Calu3 (cell line): ENCODE data around the gene B9D1. TPM values are rescaled to one million over a fixed set of nuclear protein-coding genes. Genes with fewer than 3 reads are reported as not detected.
A peak's percentile ranks its signal among the peaks of the same experiment; 100 is the strongest.

ENCODE experiments used
- BruUV-seq: library from RNA; stranded (reverse); fragments of 400-500 nt; replicated peaks from 2 replicates; lab custom pipeline; 2021; lab: Mats Ljungman, UMichigan
- CTCF ChIA-PET: fragments of 300-600 bp; sonication (Branson Sonifier 250); formaldehyde crosslinking; loops from one replicate; lab custom pipeline; 2022; ENCODE audit warnings: antibody characterized with exemption; lab: Charles Lee
- DNase-seq: peaks from one replicate; pipeline ENCODE4 v3.0.0; 2022
- H3K27ac Mint-ChIP-seq: one replicate; pipeline ENCODE4 v1.8.0; 2022; ENCODE audit warnings: mixed read lengths; ENCODE audit not compliant: unreplicated experiment
- H3K27me3 Mint-ChIP-seq: one replicate; pipeline ENCODE4 v1.8.0; 2022; ENCODE audit warnings: mixed read lengths; ENCODE audit not compliant: unreplicated experiment
- H3K36me3 Mint-ChIP-seq: one replicate; pipeline ENCODE4 v1.8.0; 2022; ENCODE audit warnings: mild to moderate bottlenecking, moderate library complexity, mixed read lengths; ENCODE audit not compliant: insufficient read depth, unreplicated experiment
- H3K4me1 Mint-ChIP-seq: one replicate; pipeline ENCODE4 v1.8.0; 2022; ENCODE audit warnings: mild to moderate bottlenecking, low read depth, mixed read lengths; ENCODE audit not compliant: unreplicated experiment
- H3K4me3 Mint-ChIP-seq: one replicate; pipeline ENCODE4 v1.8.0; 2022; ENCODE audit warnings: mild to moderate bottlenecking, low read depth, moderate library complexity, mixed read lengths; ENCODE audit not compliant: unreplicated experiment
- H3K9me3 Mint-ChIP-seq: one replicate; pipeline ENCODE4 v1.8.0; 2022; ENCODE audit warnings: low read depth, mixed read lengths; ENCODE audit not compliant: unreplicated experiment
- CTCF ChIP-seq: fragments of 200-600 bp; IDR thresholded peaks from one replicate; pipeline ENCODE4 v1.8.0; 2022; ENCODE audit warnings: antibody characterized with exemption; ENCODE audit not compliant: unreplicated experiment
- intact Hi-C: fragments of 100-400 bp; cut with micrococcal nuclease; formaldehyde crosslinking; loops from one replicate; pipeline ENCODE4 v1.10.0; 2022; ENCODE audit not compliant: unreplicated experiment
- total RNA-seq: library from RNA; stranded (reverse); gene quantifications from 2 replicates; pipeline ENCODE4 v1.2.3, GENCODE V29; 2022

B9D1 gene
- total RNA-seq, 1 experiment from 2014 or later, result 14.1 TPM

DNA sequence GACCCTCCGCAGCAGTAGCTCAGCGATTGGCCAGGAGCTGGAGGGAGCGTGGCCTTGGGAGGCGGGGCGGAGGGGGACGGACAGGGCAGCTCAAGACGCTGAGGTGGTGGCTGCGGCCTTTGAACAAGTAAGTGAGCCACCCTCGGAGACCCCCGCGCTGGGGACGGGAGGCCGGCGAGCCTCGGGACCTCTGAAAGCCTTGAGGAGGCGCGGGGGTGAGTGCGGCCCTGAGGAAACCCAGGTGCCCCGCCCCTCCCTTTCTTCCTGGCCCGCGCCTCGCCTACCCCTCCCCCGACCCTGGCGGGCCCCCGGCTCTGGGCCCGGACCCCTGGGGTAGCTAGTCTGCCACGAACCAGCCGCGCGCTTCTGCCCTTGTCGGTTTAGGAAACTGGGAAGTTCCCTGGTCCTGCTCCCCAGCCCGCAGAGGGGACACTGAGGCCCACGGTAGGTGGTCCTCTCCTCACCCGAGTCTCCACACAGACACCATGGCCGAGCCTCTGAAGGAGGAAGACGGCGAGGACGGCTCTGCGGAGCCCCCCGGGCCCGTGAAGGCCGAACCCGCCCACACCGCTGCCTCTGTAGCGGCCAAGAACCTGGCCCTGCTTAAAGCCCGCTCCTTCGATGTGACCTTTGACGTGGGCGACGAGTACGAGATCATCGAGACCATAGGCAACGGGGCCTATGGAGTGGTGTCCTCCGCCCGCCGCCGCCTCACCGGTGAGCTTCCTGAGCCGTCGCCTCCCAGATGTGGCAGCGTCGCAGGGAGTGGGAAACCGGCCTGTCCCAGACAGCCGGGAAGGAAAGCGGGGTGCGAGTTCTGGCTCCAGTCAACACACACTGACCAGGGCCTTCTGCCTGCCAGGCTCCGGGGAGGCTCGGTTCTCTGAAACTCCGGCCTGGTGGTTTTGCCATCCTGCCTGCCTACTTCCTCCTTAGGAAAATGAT is 16.2 kb upstream of the B9D1 start, which contains the start of gene MAPK7:
Gene MAPK7, plus strand, starts transcription at position 83 of the 945 bp plus-strand sequence. Its CDS starts 403 bp downstream, at position 486.
- no peak for TF ChIP-seq CTCF
- no peaks in the 10 kb centered on the region for H3K9me3 Mint-ChIP-seq
- no peaks in the 10 kb centered on the region for H3K4me1 Mint-ChIP-seq
- peak within 1 kb of the TSS; percentile 82 for H3K27ac Mint-ChIP-seq
- intact Hi-C loops, result no loop called here
- H3K36me3 Mint-ChIP-seq, result peaks cover 40% of the 10 kb centered on the region
- H3K27me3 Mint-ChIP-seq, result no peaks in the 10 kb centered on the region
- no TSS peak for BruUV-seq
- DNase-seq, result no peak
- CTCF ChIA-PET, result interaction anchor here (0.6 to 1.4 kb wide), 3 partner anchors 13 to 384 kb away, joined by 3 to 6 read pairs (median 4); partner anchors contain the start of gene B9D1
- H3K4me3 Mint-ChIP-seq, result peak within 1 kb of the TSS; percentile 92

GRCh38 chr17:19377602-19378415 is 15.3 kb upstream of the B9D1 start:
- intact Hi-C loops, result no loop called here
- no peak for TF ChIP-seq CTCF
- CTCF ChIA-PET, result interaction anchor here (0.9 to 1.4 kb wide), 4 partner anchors 12 to 380 kb away, joined by 3 to 6 read pairs (median 4); partner anchors contain the start of gene B9D1
- Mint-ChIP-seq H3K4me1 (no peaks in the 10 kb centered on the region), H3K9me3 (no peaks in the 10 kb centered on the region), H3K27ac (peak overlapping the region; percentile 82), H3K27me3 (no peaks in the 10 kb centered on the region), H3K36me3 (peaks cover 37% of the 10 kb centered on the region), H3K4me3 (peak overlapping the region; percentile 92)
- no TSS peak for BruUV-seq
- DNase-seq, result peak; percentile 94

- BruUV-seq, result no TSS peak
- peak overlapping the region; percentile 92 for H3K4me3 Mint-ChIP-seq
- CTCF ChIA-PET, result interaction anchor here (1.0 to 1.2 kb wide), 2 partner anchors 70 to 381 kb away, joined by 3 to 4 read pairs; no protein-coding TSS in a partner anchor
- intact Hi-C loops, result no loop called here
- peak overlapping the region; percentile 82 for H3K27ac Mint-ChIP-seq
- TF ChIP-seq CTCF, result no peak
- no peaks in the 10 kb centered on the region for H3K4me1 Mint-ChIP-seq
- DNase-seq, result peak; percentile 18
- peaks cover 32% of the 10 kb centered on the region for H3K36me3 Mint-ChIP-seq
- no peaks in the 10 kb centered on the region for H3K27me3 Mint-ChIP-seq
- H3K9me3 Mint-ChIP-seq, result no peaks in the 10 kb centered on the region
Observed at GRCh38 chr17:19376811-19377210, 14.3 kb upstream of the B9D1 start.

DNA sequence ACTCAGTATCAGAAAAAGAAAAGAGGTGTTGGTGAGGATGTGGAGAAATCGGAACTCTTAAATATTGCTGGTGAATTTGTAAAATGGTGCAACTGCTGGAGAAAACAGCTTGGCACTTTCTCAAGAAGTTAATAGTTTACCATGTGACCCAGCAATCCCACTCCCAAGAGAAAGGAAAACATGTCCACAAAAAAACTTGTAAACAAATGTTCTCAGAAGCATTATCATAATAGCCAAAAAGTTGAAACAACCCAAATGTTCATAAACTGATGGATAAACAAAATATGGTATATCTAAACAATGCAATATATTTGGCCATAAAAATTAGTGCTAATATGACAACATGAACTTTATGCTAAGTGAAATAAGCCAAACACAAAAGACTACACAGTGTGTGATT is 13.2 kb upstream of the B9D1 start:
- intact Hi-C loops, result no loop called here
- no peak overlapping the region for H3K27ac Mint-ChIP-seq
- CTCF ChIA-PET, result interaction anchor here (0.6 kb wide), 1 partner anchor 21 kb away, joined by 3 read pairs; no protein-coding TSS in a partner anchor
- peaks cover 32% of the 10 kb centered on the region for H3K36me3 Mint-ChIP-seq
- H3K4me3 Mint-ChIP-seq, result peak overlapping the region; percentile 46
- H3K27me3 Mint-ChIP-seq, result no peaks in the 10 kb centered on the region
- H3K9me3 Mint-ChIP-seq, result no peaks in the 10 kb centered on the region
- no peak for TF ChIP-seq CTCF
- no peak for DNase-seq
- no TSS peak for BruUV-seq
- H3K4me1 Mint-ChIP-seq, result no peaks in the 10 kb centered on the region
